Hematopoietic multipotent progenitor cell treated with erythropoietin and hydrocortisone succinate and interleukin-3 and kit ligand, for 8 days (in vitro differentiated cells): Measurements from ENCODE around the gene MIA2.
"Not testable (repeated sequence)": the region's sequence is repeated elsewhere in the genome, so short reads cannot be mapped to it uniquely, and the experiment has no call there.

ENCODE experiments used
- DNase-seq: peaks from one replicate; pipeline ENCODE4 v3.0.0-alpha.2; 2015

Gene MIA2

GRCh38 chr14:39268393-39268792, 34.7 kb downstream of the MIA2 start:
- DNase-seq, result peak; percentile 42

DNA sequence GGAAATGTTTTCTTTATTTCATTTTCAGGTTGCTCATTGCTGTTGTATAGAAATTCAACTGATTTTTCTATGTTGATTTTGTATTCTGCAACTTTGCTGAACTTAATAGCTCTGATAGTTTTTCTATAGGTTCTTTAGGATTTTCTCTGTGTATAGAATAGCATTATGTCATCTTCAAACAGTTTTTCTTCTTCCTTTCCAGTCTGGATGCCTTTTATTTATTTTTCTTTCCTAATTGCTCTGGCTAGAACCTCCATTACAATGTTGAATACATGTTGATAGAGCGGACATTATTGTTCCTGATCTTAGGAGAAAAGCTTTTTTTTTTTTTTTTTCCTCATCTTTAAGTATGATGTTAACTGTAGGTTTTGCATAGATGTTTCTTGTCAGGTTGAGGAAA, 39.2 kb downstream of the MIA2 start:
- no peak for DNase-seq

- no peak for DNase-seq
These were observed 41.7 kb downstream of the MIA2 start for GRCh38 chr14:39275395-39275794.

- no peak for DNase-seq
These were observed 42.3 kb downstream of the MIA2 start for GRCh38 chr14:39276005-39276404.

DNA sequence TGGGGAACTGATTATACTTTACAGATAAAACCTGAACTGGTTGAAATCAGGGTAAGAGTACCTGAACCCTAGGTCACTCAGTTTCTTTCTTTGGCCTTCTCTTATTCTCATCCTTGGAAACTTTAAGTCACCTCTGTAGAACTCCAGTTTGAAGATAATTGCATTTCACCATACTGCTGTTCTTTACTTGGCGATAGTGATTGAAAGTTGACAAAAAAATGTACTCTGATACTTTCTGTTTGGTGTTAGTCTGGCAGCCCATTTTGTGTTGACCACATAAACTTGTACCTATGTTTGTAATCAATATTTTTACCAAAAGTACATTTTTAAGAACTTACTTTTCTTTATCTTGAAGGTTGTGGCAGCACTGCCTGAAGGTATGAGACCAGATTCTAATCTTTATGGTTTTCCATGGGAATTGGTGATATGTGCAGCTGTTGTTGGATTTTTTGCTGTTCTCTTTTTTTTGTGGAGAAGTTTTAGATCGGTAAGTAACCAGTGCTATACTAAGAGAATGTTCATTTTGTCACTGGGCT, 42.9 kb downstream of the MIA2 start:
- no peak for DNase-seq

DNA sequence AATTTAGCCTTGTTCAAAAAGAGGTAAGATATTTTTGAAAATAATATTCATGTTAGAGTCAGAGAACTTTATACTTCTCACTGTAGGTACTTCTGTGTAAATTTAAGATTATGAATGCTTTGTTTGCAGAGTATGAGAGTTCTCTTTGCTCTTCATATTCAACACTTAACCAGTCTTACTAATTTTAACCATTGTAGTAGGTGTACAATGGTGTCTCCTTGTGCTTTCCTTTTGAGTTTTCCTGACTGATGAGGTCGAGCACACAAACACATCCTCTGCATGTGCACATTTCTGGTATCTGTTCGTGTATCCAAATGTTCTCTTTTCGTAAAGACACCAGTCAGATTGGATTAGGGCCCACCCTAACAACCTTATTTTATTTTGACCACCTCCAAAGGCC, 45.8 kb downstream of the MIA2 start:
- no peak for DNase-seq

DNA sequence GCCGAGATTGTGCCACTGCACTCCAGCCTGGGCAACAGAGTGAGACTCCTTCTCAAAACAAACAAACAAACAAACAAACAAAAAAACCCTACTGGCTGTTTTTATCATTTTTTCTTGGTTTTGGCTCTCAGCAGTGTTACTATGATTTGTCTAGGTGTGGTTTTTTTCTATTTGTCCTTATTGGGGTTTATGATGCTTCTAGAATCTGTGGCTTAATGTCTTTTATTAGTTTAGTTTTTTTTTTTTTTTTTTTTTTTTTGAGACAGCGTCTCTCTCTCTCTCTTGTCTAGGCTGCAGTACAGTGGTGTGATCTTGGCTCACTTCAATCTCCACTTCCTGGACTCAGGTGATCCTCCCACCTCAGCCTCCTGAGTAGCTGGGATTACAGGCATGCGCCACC, 47.0 kb downstream of the MIA2 start:
- DNase-seq, result not testable (repeated sequence)

GRCh38 chr14:39289523-39289922, 55.8 kb downstream of the MIA2 start:
- DNase-seq, result no peak

DNA sequence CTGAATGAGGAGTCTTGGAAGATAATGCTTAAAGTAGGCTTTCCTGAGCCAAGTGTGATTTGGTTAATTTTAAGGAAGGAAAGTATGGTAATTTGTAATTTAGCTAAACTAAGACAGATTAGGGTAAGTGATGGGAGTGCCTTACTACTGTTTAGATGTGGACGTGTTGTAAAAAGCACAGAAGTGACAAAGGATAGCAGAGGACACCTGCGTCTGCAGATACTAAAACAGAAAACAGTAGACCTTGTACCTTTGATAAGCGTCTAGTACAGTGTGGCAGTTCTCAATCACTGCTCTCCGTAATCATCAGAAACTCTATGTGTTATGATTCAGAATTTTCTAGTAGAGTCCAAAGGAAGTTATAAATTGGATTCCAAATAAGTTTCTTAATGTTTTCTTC, 58.0 kb downstream of the MIA2 start:
- DNase-seq, result no peak

DNA sequence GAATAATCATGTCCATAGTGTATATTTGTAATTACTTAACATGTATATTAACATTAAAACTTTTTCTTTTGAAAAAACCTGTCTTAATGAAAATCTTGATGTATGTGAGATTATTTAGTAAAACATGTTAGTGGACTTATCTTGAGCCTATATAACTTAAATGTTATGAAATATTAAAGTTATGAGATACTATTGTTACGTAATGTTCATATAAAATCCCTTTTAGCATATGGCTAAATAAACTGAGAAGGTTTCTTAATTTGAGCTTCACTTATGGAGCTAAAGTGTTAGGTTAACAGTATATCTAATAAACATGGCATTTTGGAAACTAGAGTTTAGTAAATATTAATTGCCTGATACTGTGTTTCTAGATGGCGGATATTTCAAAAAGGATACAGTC, 59.9 kb downstream of the MIA2 start:
- no peak for DNase-seq

DNA sequence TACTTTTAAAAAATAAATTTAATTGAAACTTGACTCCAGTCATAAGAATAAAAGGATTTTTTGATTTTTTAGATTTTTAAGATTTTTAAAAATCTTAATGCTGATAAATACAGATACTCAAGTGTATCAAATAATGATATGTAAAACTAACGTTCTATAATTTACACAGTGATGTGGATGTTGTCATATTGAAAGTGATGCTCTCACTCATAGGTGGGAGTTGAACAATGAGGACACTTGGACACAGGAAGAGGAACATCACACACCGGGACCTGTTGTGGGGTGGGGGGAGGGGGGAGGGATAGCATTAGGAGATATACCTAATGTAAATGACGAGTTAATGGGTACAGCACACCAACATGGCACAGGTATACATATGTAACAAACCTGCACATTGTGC, 66.7 kb downstream of the MIA2 start:
- DNase-seq, result not testable (repeated sequence)

GRCh38 chr14:39302124-39302810, 68.6 kb downstream of the MIA2 start:
- DNase-seq, result no peak

- no peak for DNase-seq
These were observed 69.4 kb downstream of the MIA2 start for GRCh38 chr14:39303115-39303514.

DNA sequence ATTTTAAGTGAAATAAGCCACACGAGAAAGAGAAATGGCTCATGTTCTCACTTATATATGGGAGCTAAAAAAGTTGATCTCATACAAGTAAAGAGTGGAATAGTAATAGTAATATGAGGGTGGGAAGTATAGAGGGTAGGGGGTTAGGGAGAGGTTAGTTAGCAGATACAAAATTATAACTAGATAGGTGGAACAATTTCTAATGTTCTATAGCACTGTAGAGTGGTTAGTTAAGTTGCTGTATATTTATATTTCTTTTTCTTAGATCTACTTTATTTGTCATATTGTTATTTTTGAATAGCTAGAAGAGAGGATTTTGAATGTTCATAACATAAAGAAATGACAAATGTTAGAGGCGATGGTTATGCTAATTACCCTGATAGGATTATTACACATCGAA, 74.1 kb downstream of the MIA2 start:
- no peak for DNase-seq

DNA sequence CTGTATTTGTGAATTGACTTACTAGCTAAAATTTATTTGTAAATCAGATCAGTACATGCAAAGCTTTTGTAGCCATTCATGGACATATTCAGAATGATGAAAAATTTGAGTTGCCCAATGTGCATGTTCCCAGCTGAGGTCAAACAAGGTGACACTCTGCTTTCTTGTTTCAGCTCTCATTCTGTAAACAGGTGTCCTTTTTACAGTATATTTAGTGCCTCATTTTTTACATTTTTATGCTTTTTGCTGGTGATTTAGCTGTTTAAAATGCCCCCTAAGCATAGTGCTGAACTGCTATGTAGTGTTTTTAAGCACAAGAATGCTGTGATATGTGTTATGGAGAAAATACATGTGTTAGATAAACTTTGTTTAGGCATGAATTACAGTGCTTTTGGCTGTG, 76.3 kb downstream of the MIA2 start:
- DNase-seq, result no peak

GRCh38 chr14:39315859-39316444, 82.2 kb downstream of the MIA2 start:
- no peak for DNase-seq

DNA sequence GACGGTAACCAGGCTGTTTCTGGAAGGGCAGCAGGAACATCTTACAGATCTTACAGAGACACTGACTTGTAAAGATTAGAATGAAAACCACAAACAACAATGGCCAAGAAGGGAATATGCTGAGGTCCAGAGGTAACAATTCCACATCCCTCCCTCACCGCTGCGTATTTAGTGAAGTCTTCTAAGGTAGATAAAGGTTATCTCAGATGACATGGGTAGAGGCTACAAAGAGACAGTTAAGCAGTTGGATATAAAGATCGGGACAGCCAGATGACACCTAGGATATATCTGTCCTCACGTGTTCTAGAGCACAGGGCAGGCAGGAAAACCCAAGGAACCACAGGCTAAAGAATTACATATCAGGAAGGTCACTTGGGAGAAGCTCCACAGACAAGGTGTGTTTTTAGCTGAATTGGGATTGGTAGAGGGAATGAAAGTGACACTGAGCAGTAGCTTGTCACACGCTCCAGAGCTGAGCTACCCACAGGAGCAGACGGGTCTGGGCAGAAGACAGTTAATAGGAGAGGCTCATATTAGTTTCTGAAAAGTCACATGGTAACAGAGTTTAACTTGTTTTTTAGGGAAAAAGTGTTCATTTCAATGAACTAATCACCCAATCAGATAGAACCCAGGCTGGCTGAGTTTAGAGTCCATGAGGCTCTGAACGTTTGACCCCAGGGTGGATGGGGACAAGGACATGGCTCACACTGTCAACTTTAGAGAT, 83.3 kb downstream of the MIA2 start:
- peak; percentile 62 for DNase-seq

- no peak for DNase-seq
These were observed 84.9 kb downstream of the MIA2 start for GRCh38 chr14:39318574-39318973.

DNA sequence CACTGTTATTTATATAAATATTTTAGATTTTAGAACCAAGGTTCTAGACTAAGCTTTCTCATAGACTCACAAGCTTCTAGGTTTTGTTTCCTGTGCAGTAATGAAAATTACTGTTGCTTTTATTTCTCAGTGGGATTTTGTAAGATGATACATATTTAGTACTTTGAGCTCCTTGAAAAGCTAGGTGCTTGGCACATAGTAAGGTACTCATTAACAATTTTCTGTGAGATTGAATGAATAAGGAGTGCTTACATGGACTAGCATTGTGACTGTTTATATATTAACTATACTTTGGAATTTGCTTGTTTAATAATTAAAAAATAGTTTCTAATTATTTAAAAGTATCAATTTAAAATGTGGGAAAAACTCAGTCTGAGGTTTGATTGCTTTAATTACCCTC, 85.7 kb downstream of the MIA2 start:
- no peak for DNase-seq

DNA sequence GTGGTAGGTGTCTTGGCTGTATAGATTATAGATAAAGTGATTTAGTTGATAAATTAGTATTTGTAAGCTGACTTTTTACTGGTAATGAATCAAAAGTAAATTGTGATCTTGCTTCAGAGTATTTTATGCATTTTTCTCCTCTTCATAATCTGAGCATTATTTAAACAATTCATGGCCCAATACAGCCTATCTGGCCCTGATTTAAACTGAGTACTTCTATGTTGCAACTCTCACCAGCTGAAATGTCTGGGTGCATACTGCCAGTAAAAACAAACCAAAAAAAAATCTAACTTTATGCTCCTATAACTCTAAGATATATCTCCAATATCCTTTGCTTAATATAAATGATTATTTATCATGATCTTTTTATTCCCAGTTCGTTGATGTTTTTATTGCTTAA, 86.6 kb downstream of the MIA2 start:
- DNase-seq, result no peak

- no peak for DNase-seq
These were observed 89.1 kb downstream of the MIA2 start for GRCh38 chr14:39322807-39323206.

- DNase-seq, result no peak
These were observed 90.4 kb downstream of the MIA2 start for GRCh38 chr14:39324097-39324496.

DNA sequence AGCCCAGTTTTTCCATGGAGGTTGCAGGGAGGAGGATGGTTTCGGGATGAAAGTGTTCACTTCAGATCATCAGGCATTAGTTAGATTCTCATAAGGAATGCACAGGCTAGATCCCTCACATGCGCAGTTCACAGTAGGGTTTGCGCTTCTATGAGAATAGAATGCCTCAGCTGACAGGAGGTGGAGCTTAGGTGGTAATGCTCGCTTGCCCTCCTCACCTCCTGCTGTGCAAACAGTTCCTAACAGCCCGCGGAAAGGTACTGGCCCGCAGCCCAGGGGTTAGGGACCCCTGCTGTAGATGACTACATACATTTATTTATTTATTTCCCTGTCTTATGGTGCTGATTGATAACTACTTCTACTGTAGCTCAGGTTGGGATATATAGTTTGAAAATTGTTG, 105.3 kb downstream of the MIA2 start:
- DNase-seq, result no peak

DNA sequence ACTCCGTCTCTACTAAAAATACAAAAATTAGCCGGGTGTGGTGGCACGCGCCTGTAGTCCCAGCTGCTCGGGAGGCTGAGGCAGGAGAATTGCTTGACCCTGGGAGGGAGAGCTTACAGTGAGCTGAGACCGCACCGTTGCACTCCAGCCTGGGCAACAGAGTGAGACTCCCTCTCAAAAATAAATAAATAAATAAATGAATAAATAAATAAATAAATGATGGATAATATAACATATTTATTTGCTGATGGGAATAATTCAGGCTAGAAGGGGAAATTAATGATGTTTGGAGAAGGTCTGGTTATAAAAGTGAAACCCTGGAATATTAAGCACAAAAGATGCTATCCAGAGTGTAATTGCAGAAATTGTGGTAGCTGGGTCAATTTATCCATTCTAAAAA, 107.4 kb downstream of the MIA2 start:
- not testable (repeated sequence) for DNase-seq
